Thoracic aorta (tissue), 2 donors: ENCODE measurements around the gene SGMS1. TPM values are rescaled to one million over a fixed set of nuclear protein-coding genes. Genes with fewer than 3 reads are reported as not detected.

ENCODE experiments used
- ATAC-seq: fragments of 150-250 bp; one replicate; pipeline ENCODE4 v1.8.0; 2017; ENCODE audit warnings: low read depth; ENCODE audit not compliant: insufficient number of reproducible peaks, low FRiP score
- DNase-seq: peaks from one replicate; pipeline ENCODE4 v3.0.0-alpha.2; 2020; ENCODE audit warnings: low spot score
- H3K27ac ChIP-seq, 2 donors: fragments of 200-600 bp; sonication (generic); 1 replicate in 1 of 2; 2 replicates in 1 of 2; pipeline ENCODE4 v1.5.1; 2016; ENCODE audit warnings: mild to moderate bottlenecking in 2 of 2, moderate library complexity in 2 of 2
- H3K27me3 ChIP-seq: fragments of 200-600 bp; sonication (generic); replicated peaks from 2 replicates; pipeline ENCODE4 v1.6.0; 2016; ENCODE audit warnings: mild to moderate bottlenecking; ENCODE audit not compliant: insufficient read depth
- H3K36me3 ChIP-seq: fragments of 200-600 bp; sonication (generic); one replicate; pipeline ENCODE4 v1.5.1; 2016
- H3K4me1 ChIP-seq, 2 donors: fragments of 200-600 bp; sonication (generic); 1 replicate in 1 of 2; 2 replicates in 1 of 2; pipeline versions ENCODE4 v1.5.1 to v1.6.0; 2016; ENCODE audit warnings: low read depth in 2 of 2, mild to moderate bottlenecking in 1 of 2; ENCODE audit not compliant: control insufficient read depth in 1 of 2
- H3K4me3 ChIP-seq: fragments of 200-600 bp; sonication (generic); 2 replicates; pipeline ENCODE4 v1.5.1; 2016; ENCODE audit warnings: mild to moderate bottlenecking
- H3K9me3 ChIP-seq: fragments of 200-600 bp; sonication (generic); 2 replicates; pipeline ENCODE4 v1.5.1; 2016
- CTCF ChIP-seq: fragments of 200-600 bp; sonication (generic); IDR thresholded peaks from one replicate; pipeline ENCODE4 v1.5.1; 2019; ENCODE audit warnings: antibody characterized with exemption
- total RNA-seq, 2 donors: library from RNA; depleted of rRNA; stranded (reverse); fragments of >200 nt; gene quantifications; one replicate each; pipeline versions ENCODE4 v1.1.0 to v1.2.3, GENCODE V29; 2016

SGMS1 gene
- total RNA-seq, 2 donors from 2014 or later = 60.5 to 92.3 TPM

DNA sequence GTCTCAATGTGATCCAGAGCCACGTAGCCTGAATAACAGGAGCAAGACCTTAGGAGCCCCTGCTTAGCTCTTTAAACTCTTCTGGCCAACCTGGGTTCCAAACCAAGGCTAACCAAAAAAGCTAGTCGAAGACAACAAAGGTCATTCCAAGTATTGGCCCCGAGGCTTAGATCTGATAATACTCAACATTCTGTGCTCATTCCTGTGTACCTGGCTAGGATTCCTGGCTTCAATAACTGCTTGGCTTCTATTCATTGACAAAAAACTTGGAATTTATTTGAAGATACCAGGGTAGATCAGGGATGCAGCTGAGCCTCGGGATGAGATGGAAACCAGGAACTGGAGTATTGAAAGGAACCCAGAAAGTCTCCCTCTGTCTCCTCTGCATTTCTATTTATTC lies 4.1 kb upstream of the SGMS1 start:
- H3K27ac ChIP-seq = no peak overlapping the region
- no peak for TF ChIP-seq CTCF
- H3K4me3 ChIP-seq = no peak overlapping the region
- no peak for ATAC-seq
- no peak for DNase-seq
- H3K36me3 ChIP-seq = no peaks in the 10 kb centered on the region
- no peaks in the 10 kb centered on the region for H3K27me3 ChIP-seq
- no peaks in the 10 kb centered on the region for H3K9me3 ChIP-seq
- peaks cover 0 to 8% of the 10 kb centered on the region in 2 donors for H3K4me1 ChIP-seq

DNA sequence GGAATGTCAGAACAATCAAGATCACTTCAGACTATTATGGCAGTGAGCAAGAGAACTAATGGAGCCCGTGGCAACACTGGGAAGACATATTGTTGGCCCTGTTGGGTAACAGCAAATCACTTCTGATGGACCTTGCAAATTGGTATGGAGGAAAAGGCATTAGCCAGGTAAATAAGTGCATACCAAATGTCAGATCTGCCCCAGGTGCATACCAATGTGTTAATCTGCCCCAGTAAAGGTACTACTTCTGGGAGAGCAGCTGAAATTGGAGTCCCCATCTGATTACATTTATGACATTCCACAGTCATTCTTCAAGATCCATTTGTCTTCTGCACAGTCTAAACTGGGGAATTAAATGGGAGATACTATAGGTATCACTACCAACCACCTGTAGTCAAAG lies 3.7 kb upstream of the SGMS1 start:
- no peak for TF ChIP-seq CTCF
- Histone ChIP-seq H3K27me3 (no peaks in the 10 kb centered on the region), H3K27ac (no peak overlapping the region), H3K36me3 (no peaks in the 10 kb centered on the region), H3K4me3 (no peak overlapping the region), H3K9me3 (no peaks in the 10 kb centered on the region), H3K4me1 (peaks cover 0 to 8% of the 10 kb centered on the region in 2 donors)
- DNase-seq = no peak
- no peak for ATAC-seq

- Histone ChIP-seq H3K4me3 (peak overlapping the region; percentile 93), H3K4me1 (peaks cover 8 to 20% of the 10 kb centered on the region in 2 donors), H3K27ac (peak overlapping the region; percentile 92 to 100), H3K36me3 (no peaks in the 10 kb centered on the region), H3K27me3 (no peaks in the 10 kb centered on the region), H3K9me3 (no peaks in the 10 kb centered on the region)
- no peak for TF ChIP-seq CTCF
- no peak for DNase-seq
- no peak for ATAC-seq
These were observed 1.9 kb upstream of the SGMS1 start for GRCh38 chr10:50625649-50626132.

- peak; percentile 74 for ATAC-seq
- peak; percentile 6 for DNase-seq
- peak; percentile 70 for TF ChIP-seq CTCF
- Histone ChIP-seq H3K27ac (peak overlapping the region; percentile 92 to 100), H3K4me3 (peak overlapping the region; percentile 93), H3K36me3 (no peaks in the 10 kb centered on the region), H3K4me1 (peaks cover 8 to 22% of the 10 kb centered on the region in 2 donors), H3K9me3 (no peaks in the 10 kb centered on the region), H3K27me3 (no peaks in the 10 kb centered on the region)
These were observed 1.2 kb upstream of the SGMS1 start for GRCh38 chr10:50624866-50625501.

GRCh38 chr10:50624413-50624865 lies 683 bp upstream of the SGMS1 start:
- Histone ChIP-seq H3K36me3 (no peaks in the 10 kb centered on the region), H3K27ac (peak overlapping the region; percentile 92 to 100), H3K4me3 (peak overlapping the region; percentile 93), H3K27me3 (no peaks in the 10 kb centered on the region), H3K9me3 (no peaks in the 10 kb centered on the region), H3K4me1 (peaks cover 8 to 22% of the 10 kb centered on the region in 2 donors)
- DNase-seq = peak; percentile 67
- ATAC-seq = peak; percentile 85
- no peak for TF ChIP-seq CTCF
